Fibroblast of pulmonary artery (primary cell): Measurements from ENCODE around the gene GPATCH4.
A peak's percentile ranks its signal among the peaks of the same experiment; 100 is the strongest.
"Not testable (repeated sequence)": the region's sequence is repeated elsewhere in the genome, so short reads cannot be mapped to it uniquely, and the experiment has no call there.

Source experiments
- DNase-seq: peaks from one replicate; pipeline ENCODE4 v3.0.0-alpha.2; 2010; ENCODE audit warnings: low read depth
- H3K4me3 ChIP-seq: replicated peaks from 2 replicates; pipeline ENCODE4 v1.5.1; 2011; ENCODE audit warnings: low read depth, mild to moderate bottlenecking, control low read depth, low read length, moderate library complexity
- TF ChIP-seq, protein P1 (sequence below): IDR thresholded peaks from 2 replicates; pipeline ENCODE4 v1.5.1; 2011; ENCODE audit warnings: mild to moderate bottlenecking, control low read depth, low read length, inconsistent platforms; ENCODE audit errors: missing control alignments

The GPATCH4 gene

DNA sequence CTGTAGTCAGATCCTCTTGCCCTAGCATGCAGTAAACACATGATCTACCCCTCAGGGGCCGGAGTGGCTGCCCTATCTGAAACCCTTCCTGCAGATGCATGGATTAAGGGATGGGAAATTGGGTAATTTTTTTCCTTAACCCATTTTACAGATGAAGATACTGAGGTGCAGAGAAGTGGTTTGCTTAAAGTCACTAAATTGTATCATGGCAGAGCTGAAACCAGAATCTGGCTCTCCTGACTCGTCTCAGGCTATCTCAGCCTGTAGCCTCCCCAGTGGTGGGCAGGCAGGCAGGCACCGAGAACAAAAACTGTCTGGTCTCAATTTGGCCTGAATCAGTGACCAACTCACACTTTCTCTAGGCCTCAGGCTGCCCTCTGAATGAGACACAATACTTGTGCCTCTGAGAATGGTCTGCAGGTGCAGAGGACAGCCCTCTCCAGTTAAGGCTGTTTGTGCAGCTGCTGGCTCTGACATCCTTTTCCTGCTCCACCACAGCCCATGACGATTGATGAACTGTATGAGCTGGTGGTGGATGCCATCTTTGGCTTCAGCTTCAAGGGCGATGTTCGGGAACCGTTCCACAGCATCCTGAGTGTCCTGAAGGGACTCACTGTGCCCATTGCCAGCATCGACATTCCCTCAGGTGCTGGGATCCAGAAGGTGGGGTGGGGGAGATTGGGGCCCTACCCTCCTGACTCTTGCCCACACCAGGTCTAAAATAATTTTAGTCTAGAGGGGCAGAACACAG is 8.2 kb downstream of the GPATCH4 start:
- TF ChIP-seq, protein P1, sequence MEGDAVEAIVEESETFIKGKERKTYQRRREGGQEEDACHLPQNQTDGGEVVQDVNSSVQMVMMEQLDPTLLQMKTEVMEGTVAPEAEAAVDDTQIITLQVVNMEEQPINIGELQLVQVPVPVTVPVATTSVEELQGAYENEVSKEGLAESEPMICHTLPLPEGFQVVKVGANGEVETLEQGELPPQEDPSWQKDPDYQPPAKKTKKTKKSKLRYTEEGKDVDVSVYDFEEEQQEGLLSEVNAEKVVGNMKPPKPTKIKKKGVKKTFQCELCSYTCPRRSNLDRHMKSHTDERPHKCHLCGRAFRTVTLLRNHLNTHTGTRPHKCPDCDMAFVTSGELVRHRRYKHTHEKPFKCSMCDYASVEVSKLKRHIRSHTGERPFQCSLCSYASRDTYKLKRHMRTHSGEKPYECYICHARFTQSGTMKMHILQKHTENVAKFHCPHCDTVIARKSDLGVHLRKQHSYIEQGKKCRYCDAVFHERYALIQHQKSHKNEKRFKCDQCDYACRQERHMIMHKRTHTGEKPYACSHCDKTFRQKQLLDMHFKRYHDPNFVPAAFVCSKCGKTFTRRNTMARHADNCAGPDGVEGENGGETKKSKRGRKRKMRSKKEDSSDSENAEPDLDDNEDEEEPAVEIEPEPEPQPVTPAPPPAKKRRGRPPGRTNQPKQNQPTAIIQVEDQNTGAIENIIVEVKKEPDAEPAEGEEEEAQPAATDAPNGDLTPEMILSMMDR, result no peak
- DNase-seq, result no peak
- H3K4me3 ChIP-seq, result no peak overlapping the region

DNA sequence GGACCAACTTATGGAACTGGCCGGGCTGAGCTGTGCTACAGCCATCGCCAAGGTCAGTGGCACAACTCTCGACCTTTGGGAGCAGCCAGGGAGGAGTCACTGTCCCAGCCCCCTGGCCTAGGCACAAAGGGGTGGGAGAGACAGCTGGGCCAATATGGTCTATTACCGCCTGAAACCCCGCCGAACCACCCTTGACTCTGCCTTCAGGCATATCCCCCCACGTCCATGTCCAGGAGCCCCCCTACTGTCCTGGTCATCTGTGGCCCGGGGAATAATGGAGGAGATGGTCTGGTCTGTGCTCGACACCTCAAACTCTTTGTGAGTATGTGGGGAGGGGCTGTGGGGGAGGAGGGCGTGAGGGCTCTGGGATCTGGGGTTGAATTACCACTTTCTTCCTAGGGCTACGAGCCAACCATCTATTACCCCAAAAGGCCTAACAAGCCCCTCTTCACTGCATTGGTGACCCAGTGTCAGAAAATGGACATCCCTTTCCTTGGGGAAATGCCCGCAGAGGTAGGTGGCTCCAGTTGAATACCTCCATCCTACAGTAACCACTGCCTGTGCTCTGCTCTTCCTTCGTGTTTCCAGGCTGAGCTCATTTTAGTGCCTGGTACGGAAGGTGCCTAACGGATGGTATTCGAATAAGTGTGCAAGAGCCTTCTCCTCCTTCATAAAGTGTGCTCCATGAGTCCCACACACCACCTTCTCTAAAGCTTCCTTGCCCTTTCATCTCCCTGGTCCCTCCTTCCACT is 8.9 kb downstream of the GPATCH4 start:
- TF ChIP-seq, protein P1, result no peak
- H3K4me3 ChIP-seq, result peak overlapping the region; percentile 80
- DNase-seq, result no peak

DNA sequence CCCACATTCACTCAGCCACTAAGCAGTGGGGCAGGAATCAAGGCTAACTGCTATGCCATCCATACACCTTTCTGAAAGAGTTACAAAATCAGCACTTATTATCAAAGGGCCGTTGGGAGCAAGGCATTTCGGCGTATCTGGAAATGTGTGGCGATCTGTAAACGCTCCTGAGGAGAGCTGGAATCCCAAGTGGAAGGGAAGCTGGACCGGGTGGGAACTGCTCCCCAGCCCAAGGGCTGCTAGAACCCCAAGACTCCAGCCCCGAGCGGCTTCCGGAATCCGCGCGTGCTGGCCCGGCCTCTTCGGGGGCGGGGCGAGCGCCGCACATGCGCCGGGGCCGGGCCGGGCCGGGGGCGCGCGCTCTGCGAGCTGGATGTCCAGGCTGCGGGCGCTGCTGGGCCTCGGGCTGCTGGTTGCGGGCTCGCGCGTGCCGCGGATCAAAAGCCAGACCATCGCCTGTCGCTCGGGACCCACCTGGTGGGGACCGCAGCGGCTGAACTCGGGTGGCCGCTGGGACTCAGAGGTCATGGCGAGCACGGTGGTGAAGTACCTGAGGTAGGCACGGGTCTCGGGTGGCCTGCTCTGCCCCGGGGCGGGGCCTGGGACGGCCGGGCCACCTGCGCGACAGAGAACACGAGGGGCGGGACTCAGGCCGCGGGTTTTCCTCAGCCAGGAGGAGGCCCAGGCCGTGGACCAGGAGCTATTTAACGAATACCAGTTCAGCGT is 9.7 kb downstream of the GPATCH4 start, which contains the start of gene NAXE:
TSS of gene NAXE (plus strand) at position 345 of the 726 bp plus-strand sequence. CDS start at position 374, 29 bp downstream.
- TF ChIP-seq, protein P1, result no peak
- peak; percentile 37 for DNase-seq
- H3K4me3 ChIP-seq, result peak within 1 kb of the TSS; percentile 80

DNA sequence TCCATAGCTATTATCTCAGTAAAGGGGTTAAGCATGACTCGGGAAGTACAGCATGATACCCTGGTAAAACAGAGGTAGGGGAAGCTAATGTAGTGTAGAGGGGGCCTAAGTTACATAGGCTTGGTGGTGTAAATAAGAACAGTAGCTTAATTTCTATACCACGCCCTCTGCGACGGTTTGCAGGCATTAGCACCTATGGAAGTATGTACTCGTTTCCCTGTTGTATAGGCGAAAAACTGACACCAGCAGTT is 10.2 kb downstream of the GPATCH4 start:
- DNase-seq, result no peak
- TF ChIP-seq, protein P1, result no peak
- H3K4me3 ChIP-seq, result peak overlapping the region; percentile 80

DNA sequence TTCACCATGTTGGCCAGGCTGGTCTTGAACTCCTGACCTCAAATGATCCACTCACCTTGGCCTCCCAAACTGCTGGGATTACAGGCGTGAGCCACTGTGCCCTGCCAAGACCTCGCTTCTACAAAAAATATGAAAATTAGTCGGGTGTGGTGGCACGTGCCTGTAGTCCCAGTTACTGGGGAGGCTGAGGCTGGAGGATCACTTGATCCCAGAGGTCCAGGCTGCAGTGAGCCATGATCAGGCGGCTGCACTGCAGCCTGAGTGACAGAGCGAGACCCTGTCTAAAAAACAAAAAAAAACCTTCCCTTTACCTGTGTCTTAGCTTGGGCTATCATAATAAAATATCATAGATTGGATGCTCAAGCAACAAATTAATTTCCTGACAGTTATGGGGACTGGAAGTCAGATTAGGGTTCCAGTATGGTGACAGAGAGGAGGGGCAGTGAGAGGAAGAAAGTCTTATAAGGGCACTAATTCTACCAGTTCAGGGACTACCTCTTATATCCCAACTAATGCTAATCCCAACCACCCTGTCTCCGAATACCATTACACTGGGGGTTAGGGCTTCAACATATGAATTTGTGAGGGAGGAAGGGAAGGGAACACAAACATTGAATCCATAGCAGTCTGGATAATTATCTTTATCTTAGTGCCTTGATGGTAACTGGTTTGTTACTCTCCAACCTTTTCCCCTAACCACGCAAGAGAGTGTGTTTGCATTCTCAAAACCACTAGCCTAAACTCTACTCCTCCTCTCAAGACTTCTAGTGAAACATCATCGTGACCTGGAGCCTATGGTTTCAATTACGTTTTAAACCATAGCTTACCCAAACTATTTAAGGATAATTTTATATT is 10.7 kb downstream of the GPATCH4 start:
- TF ChIP-seq, protein P1, result no peak
- no peak overlapping the region for H3K4me3 ChIP-seq
- no peak for DNase-seq

DNA sequence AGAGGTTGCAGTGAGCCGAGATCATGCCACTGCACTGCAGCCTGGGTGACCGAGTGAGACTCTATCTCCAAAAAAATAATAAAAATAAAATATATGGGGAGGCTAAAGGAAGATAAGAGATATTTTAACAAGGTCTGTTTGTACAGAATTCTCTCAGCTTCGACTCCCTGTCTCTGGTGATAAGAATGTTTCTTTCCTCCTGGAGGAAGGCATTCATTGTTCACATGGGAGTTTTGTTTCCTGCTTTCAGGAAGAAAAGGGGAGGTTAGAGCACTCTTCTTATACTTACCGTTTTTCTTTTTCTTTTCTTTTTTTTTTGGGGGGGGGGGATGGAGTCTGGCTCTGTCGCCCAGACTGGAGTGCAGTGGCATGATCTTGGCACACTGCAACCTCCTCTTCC is 11.7 kb downstream of the GPATCH4 start:
- TF ChIP-seq, protein P1, result no peak
- no peak for DNase-seq
- H3K4me3 ChIP-seq, result no peak overlapping the region

DNA sequence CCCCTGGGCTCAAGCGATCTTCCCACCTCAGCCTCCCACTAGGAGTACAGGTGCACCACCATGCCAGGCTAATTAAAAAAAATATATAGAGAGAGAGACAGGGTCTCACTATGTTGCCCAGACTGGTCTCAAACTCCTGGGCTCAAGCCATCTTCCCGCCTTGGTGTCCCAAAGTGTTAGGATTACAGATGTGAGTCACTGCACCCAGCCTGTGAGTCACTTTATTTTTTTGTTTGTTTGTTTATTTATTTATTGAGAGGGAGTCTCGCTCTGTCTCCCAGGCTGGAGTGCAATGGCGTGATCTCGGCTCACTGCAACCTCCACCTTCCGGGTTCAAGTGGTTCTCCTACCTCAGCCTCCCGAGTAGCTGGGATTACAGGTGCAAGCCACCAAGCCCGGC is 13.4 kb downstream of the GPATCH4 start:
- H3K4me3 ChIP-seq, result not testable (repeated sequence)

More for the DNA sequence above, 13.4 kb downstream of the GPATCH4 start:
- DNase-seq, result not testable (repeated sequence)
